OCI-LY3 (cell line): Measurements from ENCODE around the gene NDFIP2.

ENCODE experiments used
- EZH2phosphoT487 ChIP-seq: fragments of 200-600 bp; shearing (Covaris generic); IDR thresholded peaks from 2 replicates; pipeline ENCODE4 v1.6.1; 2018; ENCODE audit warnings: antibody characterized with exemption, mixed run types, low read depth
- TF ChIP-seq, protein P1 (sequence below): fragments of 200-600, 300-600 bp; sonication (generic); IDR thresholded peaks from 2 replicates; pipeline ENCODE4 v1.5.1; 2014; ENCODE audit warnings: antibody characterized with exemption, low read length, low read depth

DNA sequence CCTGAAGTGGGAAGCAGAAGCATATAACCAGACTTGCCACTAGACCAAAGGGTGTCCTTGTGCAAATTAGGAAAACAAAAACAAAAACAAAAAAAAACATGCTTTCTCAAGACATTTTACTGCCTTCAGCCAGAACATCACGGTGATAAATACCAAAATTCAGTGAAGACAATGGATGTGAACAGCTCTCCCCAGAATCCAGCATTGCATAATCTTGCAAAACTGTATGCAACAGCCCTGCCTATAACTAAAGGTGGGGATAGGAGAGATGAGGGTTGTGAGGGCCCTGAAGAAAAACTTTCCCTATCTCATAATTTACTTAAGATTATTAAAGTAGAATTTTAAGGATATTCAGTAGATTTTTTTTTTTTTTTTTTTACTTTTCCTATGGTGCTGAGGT is 24.9 kb upstream of the NDFIP2 start:
- TF ChIP-seq, protein P1, sequence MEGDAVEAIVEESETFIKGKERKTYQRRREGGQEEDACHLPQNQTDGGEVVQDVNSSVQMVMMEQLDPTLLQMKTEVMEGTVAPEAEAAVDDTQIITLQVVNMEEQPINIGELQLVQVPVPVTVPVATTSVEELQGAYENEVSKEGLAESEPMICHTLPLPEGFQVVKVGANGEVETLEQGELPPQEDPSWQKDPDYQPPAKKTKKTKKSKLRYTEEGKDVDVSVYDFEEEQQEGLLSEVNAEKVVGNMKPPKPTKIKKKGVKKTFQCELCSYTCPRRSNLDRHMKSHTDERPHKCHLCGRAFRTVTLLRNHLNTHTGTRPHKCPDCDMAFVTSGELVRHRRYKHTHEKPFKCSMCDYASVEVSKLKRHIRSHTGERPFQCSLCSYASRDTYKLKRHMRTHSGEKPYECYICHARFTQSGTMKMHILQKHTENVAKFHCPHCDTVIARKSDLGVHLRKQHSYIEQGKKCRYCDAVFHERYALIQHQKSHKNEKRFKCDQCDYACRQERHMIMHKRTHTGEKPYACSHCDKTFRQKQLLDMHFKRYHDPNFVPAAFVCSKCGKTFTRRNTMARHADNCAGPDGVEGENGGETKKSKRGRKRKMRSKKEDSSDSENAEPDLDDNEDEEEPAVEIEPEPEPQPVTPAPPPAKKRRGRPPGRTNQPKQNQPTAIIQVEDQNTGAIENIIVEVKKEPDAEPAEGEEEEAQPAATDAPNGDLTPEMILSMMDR = no peak
- no peak for TF ChIP-seq EZH2phosphoT487
